Endothelial cell of umbilical vein (primary cell): Measurements from ENCODE around the gene ZDHHC19. TPM values are rescaled to one million over a fixed set of nuclear protein-coding genes. Genes with fewer than 3 reads are reported as not detected.

Experiments
- BruUV-seq: library from RNA; stranded (reverse); fragments of 400-500 nt; replicated peaks from 2 replicates; lab custom pipeline; 2021; lab: Mats Ljungman, UMichigan
- CTCF ChIA-PET: fragments of 300-600, 350-600 bp; sonication (Branson Sonifier 250); formaldehyde crosslinking; loops from one replicate; lab custom pipeline; 2021; ENCODE audit warnings: antibody characterized with exemption, inconsistent platforms; lab: Charles Lee
- POLR2A ChIA-PET: fragments of 300-600, 350-600 bp; sonication (Branson Sonifier 250); formaldehyde crosslinking; loops from one replicate; lab custom pipeline; 2021; ENCODE audit warnings: antibody characterized with exemption, inconsistent platforms; lab: Charles Lee
- DNase-seq: peaks from one replicate; pipeline ENCODE4 v3.0.0-alpha.2; 2011; ENCODE audit warnings: low read depth, low spot score
- FAIRE-seq: peaks from 2 replicates; lab custom pipeline; 2011; peaks lifted over from hg19 to GRCh38; lab: Jason Lieb, UNC
- H2AFZ ChIP-seq: 2 replicates; pipeline ENCODE4 v1.6.0; 2012; ENCODE audit warnings: low read depth, low read length, control low read depth, inconsistent platforms
- H3K27ac ChIP-seq: 2 replicates; pipeline ENCODE4 v1.5.1; 2011; ENCODE audit warnings: low read depth, mild to moderate bottlenecking, control low read depth, low read length, moderate library complexity; ENCODE audit not compliant: insufficient read depth
- H3K27me3 ChIP-seq, 2 experiments: 2 replicates each; pipeline versions ENCODE4 v1.6.0 to v1.6.1; 2011; ENCODE audit warnings: low read length in 2 of 2, mixed read lengths in 1 of 2; ENCODE audit not compliant: control insufficient read depth in 2 of 2, insufficient read depth in 2 of 2
- H3K36me3 ChIP-seq, 2 experiments: 2 replicates in 1 of 2; 3 replicates in 1 of 2; pipeline ENCODE4 v1.5.1; 2011; ENCODE audit warnings: low read length in 2 of 2, mild to moderate bottlenecking in 1 of 2, moderate library complexity in 1 of 2; ENCODE audit not compliant: control insufficient read depth in 2 of 2, insufficient read depth in 2 of 2; ENCODE audit errors: extremely low read depth in 1 of 2
- H3K4me1 ChIP-seq: 3 replicates; pipeline ENCODE4 v1.5.1; 2011; ENCODE audit warnings: mild to moderate bottlenecking, low read length; ENCODE audit not compliant: control insufficient read depth, insufficient read depth; ENCODE audit errors: extremely low read depth
- H3K4me2 ChIP-seq: 2 replicates; pipeline ENCODE4 v1.6.1; 2011; ENCODE audit warnings: low read length, control low read depth, mixed read lengths; ENCODE audit not compliant: insufficient read depth
- H3K4me3 ChIP-seq, 3 experiments: fragments of 200-600 bp in 1 of 3; sonication (generic), shearing (Covaris generic) in 1 of 3; replicated peaks in 1 of 3; 2 replicates each; pipeline ENCODE4 v1.5.1; 2011 to 2016; ENCODE audit warnings: control low read depth in 3 of 3, low read length in 3 of 3, mild to moderate bottlenecking in 2 of 3, inconsistent platforms in 1 of 3, low read depth in 1 of 3, moderate library complexity in 1 of 3; ENCODE audit not compliant: insufficient read depth in 1 of 3
- H3K79me2 ChIP-seq: 2 replicates; pipeline ENCODE4 v1.6.0; 2012; ENCODE audit warnings: low read length, inconsistent platforms; ENCODE audit not compliant: control insufficient read depth, insufficient read depth
- H3K9ac ChIP-seq: replicated peaks from 2 replicates; pipeline ENCODE3; 2011; ENCODE audit warnings: low read length, control low read depth; ENCODE audit not compliant: insufficient read depth; ENCODE audit errors: extremely low read depth
- H3K9me1 ChIP-seq: replicated peaks from 3 replicates; pipeline ENCODE4 v1.6.0; 2011; ENCODE audit warnings: mild to moderate bottlenecking, low read length; ENCODE audit not compliant: control insufficient read depth, insufficient read depth; ENCODE audit errors: extremely low read depth
- H3K9me3 ChIP-seq: replicated peaks from 2 replicates; pipeline ENCODE4 v1.5.1; 2012; ENCODE audit warnings: low read length, inconsistent platforms; ENCODE audit not compliant: control insufficient read depth, insufficient read depth
- H4K20me1 ChIP-seq: replicated peaks from 2 replicates; pipeline ENCODE3; 2011; ENCODE audit warnings: mild to moderate bottlenecking, low read length; ENCODE audit not compliant: control insufficient read depth, insufficient read depth; ENCODE audit errors: extremely low read depth
- CTCF ChIP-seq, 2 donors: IDR thresholded peaks; 1 replicate in 1 of 2; 2 replicates in 1 of 2; pipeline ENCODE4 v1.5.1; 2011; ENCODE audit warnings: low read length in 2 of 2, mild to moderate bottlenecking in 2 of 2, moderate library complexity in 2 of 2, control low read depth in 1 of 2, inconsistent platforms in 1 of 2, low read depth in 1 of 2; ENCODE audit not compliant: insufficient read depth in 1 of 2; ENCODE audit errors: extremely low read depth in 1 of 2
- EZH2 ChIP-seq: IDR thresholded peaks from 2 replicates; pipeline ENCODE4 v1.6.1; 2012; ENCODE audit warnings: borderline replicate concordance, low read depth, mild to moderate bottlenecking, moderate library complexity, low read length, inconsistent platforms; ENCODE audit not compliant: severe bottlenecking
- FOS ChIP-seq: IDR thresholded peaks from 2 replicates; pipeline ENCODE4 v1.6.1; 2011; ENCODE audit warnings: mild to moderate bottlenecking, low read length, moderate library complexity, borderline replicate concordance; ENCODE audit not compliant: insufficient read depth
- GATA2 ChIP-seq: IDR thresholded peaks from 2 replicates; pipeline ENCODE4 v1.7.0; 2011; ENCODE audit warnings: low read depth, mild to moderate bottlenecking, moderate library complexity, mixed read lengths, low read length; ENCODE audit not compliant: insufficient read length, insufficient read depth
- JUN ChIP-seq: IDR thresholded peaks from 2 replicates; pipeline ENCODE4 v1.6.1; 2011; ENCODE audit warnings: borderline replicate concordance, low read depth; ENCODE audit not compliant: insufficient read length, insufficient read depth
- MAX ChIP-seq: IDR thresholded peaks from 2 replicates; pipeline ENCODE4 v1.6.1; 2011; ENCODE audit not compliant: insufficient read depth, insufficient read length
- MYC ChIP-seq: IDR thresholded peaks from one replicate; pipeline ENCODE4 v1.6.1; 2011; ENCODE audit warnings: mild to moderate bottlenecking, low read depth, low read length
- POLR2A ChIP-seq: IDR thresholded peaks from 2 replicates; pipeline ENCODE4 v1.6.1; 2012; ENCODE audit warnings: low read depth, mild to moderate bottlenecking, control low read depth, low read length
- POLR2AphosphoS5 ChIP-seq: IDR thresholded peaks from 2 replicates; pipeline ENCODE4 v1.6.1; 2012; ENCODE audit warnings: low read depth, mild to moderate bottlenecking, control low read depth, low read length, moderate library complexity; ENCODE audit not compliant: insufficient read depth
- dilution Hi-C: fragments of 300-500 bp; cut with MboI; formaldehyde crosslinking; loops from one replicate; pipeline ENCODE4 v1.15.0; 2019; ENCODE audit warnings: low sequenced_read_pairs; ENCODE audit not compliant: extremely low pct_ligation_motif_present
- intact Hi-C: fragments of 100-400 bp; cut with micrococcal nuclease; formaldehyde crosslinking; loops from one replicate; pipeline ENCODE4 v1.10.0; 2022
- polyA plus RNA-seq, 4 experiments: library from polyadenylated mRNA; depleted of rRNA in 3 of 4; stranded (reverse) in 3 of 4; unstranded in 1 of 4; fragments of >200 nt; gene quantifications; 2 replicates each; pipeline versions ENCODE4 v1.2.1 to v1.2.3, GENCODE V29; 2011 to 2012; ENCODE audit warnings: missing spikeins in 1 of 4
- total RNA-seq: library from RNA; stranded (reverse); gene quantifications from 2 replicates; pipeline ENCODE4 v1.2.3, GENCODE V29; 2021

The ZDHHC19 gene
- total and polyA plus RNA-seq, 2 donors (not counting 3 experiments of a cell fraction or from before 2014, with no cell fraction given), result not detected

DNA sequence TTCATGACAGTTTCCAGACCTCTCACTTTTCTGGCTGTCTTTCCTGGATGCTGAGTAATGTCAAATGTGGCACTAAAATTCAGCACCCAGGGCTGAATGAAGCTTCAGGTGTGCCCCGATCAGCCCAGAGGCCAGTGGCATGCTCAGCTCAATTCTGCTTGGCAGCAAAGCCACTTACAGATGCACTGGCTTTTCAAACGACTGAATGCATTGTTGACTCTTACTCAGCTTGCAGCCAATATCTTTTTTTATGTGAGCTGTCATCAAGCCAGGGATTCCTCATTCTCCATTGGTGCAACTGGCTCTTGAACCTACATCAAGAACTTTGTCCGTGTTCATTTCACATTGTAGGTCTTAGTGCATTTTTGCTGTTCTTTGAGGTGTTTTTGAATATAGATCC lies 60.7 kb downstream of the ZDHHC19 start:
- Histone ChIP-seq H4K20me1 (no peaks in the 10 kb centered on the region), H3K9me3 (no peaks in the 10 kb centered on the region), H3K27me3 (no peaks in the 10 kb centered on the region), H3K9ac (no peak overlapping the region), H3K4me3 (no peak overlapping the region), H3K4me1 (no peaks in the 10 kb centered on the region), H3K9me1 (no peaks in the 10 kb centered on the region), H2AFZ (no peak overlapping the region), H3K4me2 (no peak overlapping the region), H3K36me3 (no peaks in the 10 kb centered on the region), H3K27ac (no peak overlapping the region), H3K79me2 (no peaks in the 10 kb centered on the region)
- no peak for FAIRE-seq
- dilution Hi-C loops, result no loop called here
- POLR2A ChIA-PET, result no interaction called here
- intact Hi-C loops, result no loop called here
- CTCF ChIA-PET, result no interaction called here
- no peak for DNase-seq
- TF ChIP-seq MAX (no peak), GATA2 (no peak), POLR2AphosphoS5 (no peak), POLR2A (no peak), FOS (no peak), JUN (no peak), MYC (no peak), EZH2 (no peak), CTCF (IDR thresholded peaks at IDR 0.05; ENCODE audit: extremely low read depth in 1 of 2, insufficient read depth in 1 of 2, low read depth in 1 of 2, low read length in 2 of 2) (no peak)
- no TSS peak for BruUV-seq
